Retinal pigment epithelial cell (primary cell): ENCODE results near the gene SLC17A1.

ENCODE experiments used
- DNase-seq: peaks from one replicate; pipeline ENCODE4 v3.0.0-alpha.2; 2010; ENCODE audit warnings: low read depth
- H3K4me3 ChIP-seq: 2 replicates; pipeline ENCODE4 v1.5.1; 2011; ENCODE audit warnings: mild to moderate bottlenecking, low read length, control low read depth, moderate library complexity
- CTCF ChIP-seq: conservative IDR thresholded peaks from 2 replicates; pipeline ENCODE4 v1.5.1; 2011; ENCODE audit warnings: low read depth, low read length, control low read depth, inconsistent platforms

The SLC17A1 gene

GRCh38 chr6:25764611-25765010 is 67.2 kb downstream of the SLC17A1 start:
- no peak for TF ChIP-seq CTCF
- no peak for DNase-seq
- no peak overlapping the region for H3K4me3 ChIP-seq

- DNase-seq: no peak
- H3K4me3 ChIP-seq: no peak overlapping the region
- no peak for TF ChIP-seq CTCF
Measured at GRCh38 chr6:25757936-25758642, 73.8 kb downstream of the SLC17A1 start.

- no peak for TF ChIP-seq CTCF
- H3K4me3 ChIP-seq: no peak overlapping the region
- DNase-seq: no peak
Measured at GRCh38 chr6:25756382-25757363, 75.2 kb downstream of the SLC17A1 start.

- TF ChIP-seq CTCF: no peak
- no peak overlapping the region for H3K4me3 ChIP-seq
- no peak for DNase-seq
Measured at GRCh38 chr6:25755483-25755882, 76.4 kb downstream of the SLC17A1 start.

GRCh38 chr6:25754535-25754934 is 77.3 kb downstream of the SLC17A1 start, which contains the start of gene SLC17A4:
SLC17A4 (plus strand) TSS chr6:25754742; CDS start chr6:25761963, 7,221 bp downstream.
- no peak within 1 kb of the TSS for H3K4me3 ChIP-seq
- TF ChIP-seq CTCF: no peak
- no peak for DNase-seq

GRCh38 chr6:25753079-25753478 is 78.8 kb downstream of the SLC17A1 start:
- no peak for DNase-seq
- H3K4me3 ChIP-seq: no peak overlapping the region
- no peak for TF ChIP-seq CTCF
